Fibroblast of lung (primary cell): Measurements from ENCODE around the gene NPR2. TPM values are rescaled to one million over a fixed set of nuclear protein-coding genes. Genes with fewer than 3 reads are reported as not detected.

Experiments used
- DNase-seq, 2 donors: peaks; one replicate each; pipeline versions ENCODE4 v3.0.0 to v3.0.0-alpha.2; 2010; ENCODE audit warnings: low read depth in 2 of 2
- H2AFZ ChIP-seq: 2 replicates; pipeline ENCODE4 v1.5.1; 2012; ENCODE audit warnings: low read length, control low read depth, inconsistent platforms
- H3K27ac ChIP-seq: 2 replicates; pipeline ENCODE4 v1.5.1; 2011; ENCODE audit warnings: low read length, control low read depth; ENCODE audit not compliant: insufficient read depth
- H3K27me3 ChIP-seq: 2 replicates; pipeline ENCODE4 v1.5.1; 2011; ENCODE audit warnings: mild to moderate bottlenecking, low read length; ENCODE audit not compliant: control insufficient read depth, insufficient read depth
- H3K36me3 ChIP-seq: 2 replicates; pipeline ENCODE4 v1.5.1; 2011; ENCODE audit warnings: low read length; ENCODE audit not compliant: control insufficient read depth, insufficient read depth
- H3K4me1 ChIP-seq: 2 replicates; pipeline ENCODE4 v1.5.1; 2011; ENCODE audit warnings: low read length; ENCODE audit not compliant: control insufficient read depth, insufficient read depth; ENCODE audit errors: extremely low read depth
- H3K4me2 ChIP-seq: 2 replicates; pipeline ENCODE4 v1.5.1; 2011; ENCODE audit warnings: low read length, control low read depth; ENCODE audit not compliant: insufficient read depth; ENCODE audit errors: extremely low read depth
- H3K4me3 ChIP-seq, 4 experiments: fragments of 200-600 bp in 1 of 4; sonication (generic) in 1 of 4; replicated peaks in 1 of 4; 2 replicates each; pipeline ENCODE4 v1.5.1; 2011 to 2016; ENCODE audit warnings: low read length in 4 of 4, low read depth in 3 of 4, mild to moderate bottlenecking in 3 of 4, control low read depth in 2 of 4, inconsistent platforms in 1 of 4, mixed read lengths in 1 of 4; ENCODE audit not compliant: insufficient read depth in 1 of 4; ENCODE audit errors: control extremely low read depth in 1 of 4
- H3K79me2 ChIP-seq: 2 replicates; pipeline ENCODE4 v1.5.1; 2012; ENCODE audit warnings: mild to moderate bottlenecking, low read length, inconsistent platforms; ENCODE audit not compliant: control insufficient read depth, insufficient read depth
- H3K9ac ChIP-seq: 2 replicates; pipeline ENCODE4 v1.5.1; 2011; ENCODE audit warnings: mild to moderate bottlenecking, low read length, control low read depth; ENCODE audit not compliant: insufficient read depth
- H3K9me3 ChIP-seq: 2 replicates; pipeline ENCODE4 v1.5.1; 2012; ENCODE audit warnings: low read depth, low read length; ENCODE audit not compliant: control insufficient read depth, insufficient read depth
- H4K20me1 ChIP-seq: 2 replicates; pipeline ENCODE4 v1.5.1; 2011; ENCODE audit warnings: low read length; ENCODE audit not compliant: control insufficient read depth, insufficient read depth; ENCODE audit errors: extremely low read depth
- EZH2 ChIP-seq: IDR thresholded peaks from 2 replicates; pipeline ENCODE4 v1.5.1; 2012; ENCODE audit warnings: low read length, control low read depth, mild to moderate bottlenecking; ENCODE audit errors: missing control alignments
- polyA plus RNA-seq, 2 donors: library from polyadenylated mRNA; depleted of rRNA in 1 of 2; stranded (reverse) in 1 of 2; unstranded in 1 of 2; fragments of >200 nt; gene quantifications; 2 replicates each; pipeline ENCODE4 v1.2.1, GENCODE V29; 2011 to 2012; ENCODE audit warnings: missing spikeins in 1 of 2
- total RNA-seq: library from RNA; depleted of rRNA; stranded (reverse); fragments of >200 nt; gene quantifications from 2 replicates; pipeline ENCODE4 v1.2.1, GENCODE V29; 2014
- TF ChIP-seq, protein P1 (sequence below), 2 donors: IDR thresholded peaks in 1 of 2; conservative IDR thresholded peaks in 1 of 2; 1 replicate in 1 of 2; 2 replicates in 1 of 2; pipeline ENCODE4 v1.5.1; 2011 to 2012; ENCODE audit warnings: low read length in 2 of 2, control low read depth in 1 of 2, inconsistent platforms in 1 of 2, low read depth in 1 of 2, mild to moderate bottlenecking in 1 of 2

NPR2 gene
- total and polyA plus RNA-seq, 2 donors (not counting 1 experiment from before 2014, with no cell fraction given), result 26.3 to 47.4 TPM

DNA sequence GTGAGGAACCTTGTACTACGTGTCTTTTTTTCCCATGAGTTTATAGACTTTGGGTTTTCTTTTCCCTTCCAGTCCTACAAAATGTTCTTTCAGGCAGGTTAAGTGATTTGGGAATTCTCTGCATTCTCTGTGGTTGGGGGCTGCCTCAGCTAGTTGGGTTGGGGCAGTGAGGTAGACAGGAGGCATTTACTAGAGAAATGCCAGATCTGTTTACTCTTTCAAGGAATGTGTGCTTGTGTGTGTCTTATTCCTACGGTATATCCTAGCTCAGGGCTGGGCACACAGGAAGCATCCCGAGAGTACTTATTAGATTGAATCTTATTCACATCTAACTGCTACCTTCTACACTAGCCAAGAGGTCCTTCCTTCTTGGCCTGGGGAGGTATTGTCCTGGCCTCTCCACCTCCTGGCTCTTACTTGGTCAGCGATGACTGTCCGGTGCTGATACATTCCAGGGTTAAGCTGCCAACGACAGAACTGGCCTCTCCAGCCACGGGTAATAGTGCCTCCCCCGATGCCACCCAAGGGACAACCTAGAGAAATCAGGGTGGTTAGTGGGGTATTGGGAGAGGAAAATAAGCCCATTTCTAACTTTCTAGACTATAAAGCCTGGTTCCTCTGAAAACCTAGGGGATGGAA lies 47.4 kb upstream of the NPR2 start:
- H3K36me3 ChIP-seq, result peaks cover 28% of the 10 kb centered on the region
- peaks cover 2% of the 10 kb centered on the region for H4K20me1 ChIP-seq
- H3K4me3 ChIP-seq, result no peak overlapping the region
- no peak overlapping the region for H2AFZ ChIP-seq
- H3K9ac ChIP-seq, result no peak overlapping the region
- peaks cover 4% of the 10 kb centered on the region for H3K4me1 ChIP-seq
- no peak for DNase-seq
- no peak overlapping the region for H3K27ac ChIP-seq
- no peaks in the 10 kb centered on the region for H3K9me3 ChIP-seq
- no peak for TF ChIP-seq EZH2
- TF ChIP-seq, protein P1, sequence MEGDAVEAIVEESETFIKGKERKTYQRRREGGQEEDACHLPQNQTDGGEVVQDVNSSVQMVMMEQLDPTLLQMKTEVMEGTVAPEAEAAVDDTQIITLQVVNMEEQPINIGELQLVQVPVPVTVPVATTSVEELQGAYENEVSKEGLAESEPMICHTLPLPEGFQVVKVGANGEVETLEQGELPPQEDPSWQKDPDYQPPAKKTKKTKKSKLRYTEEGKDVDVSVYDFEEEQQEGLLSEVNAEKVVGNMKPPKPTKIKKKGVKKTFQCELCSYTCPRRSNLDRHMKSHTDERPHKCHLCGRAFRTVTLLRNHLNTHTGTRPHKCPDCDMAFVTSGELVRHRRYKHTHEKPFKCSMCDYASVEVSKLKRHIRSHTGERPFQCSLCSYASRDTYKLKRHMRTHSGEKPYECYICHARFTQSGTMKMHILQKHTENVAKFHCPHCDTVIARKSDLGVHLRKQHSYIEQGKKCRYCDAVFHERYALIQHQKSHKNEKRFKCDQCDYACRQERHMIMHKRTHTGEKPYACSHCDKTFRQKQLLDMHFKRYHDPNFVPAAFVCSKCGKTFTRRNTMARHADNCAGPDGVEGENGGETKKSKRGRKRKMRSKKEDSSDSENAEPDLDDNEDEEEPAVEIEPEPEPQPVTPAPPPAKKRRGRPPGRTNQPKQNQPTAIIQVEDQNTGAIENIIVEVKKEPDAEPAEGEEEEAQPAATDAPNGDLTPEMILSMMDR (conservative IDR thresholded peaks at IDR 0.05 in 1 of 2, IDR thresholded peaks at IDR 0.05 in 1 of 2; ENCODE audit: low read depth in 1 of 2, low read length in 2 of 2), result no peak
- H3K27me3 ChIP-seq, result no peaks in the 10 kb centered on the region
- H3K79me2 ChIP-seq, result peaks cover 36% of the 10 kb centered on the region
- no peak overlapping the region for H3K4me2 ChIP-seq

DNA sequence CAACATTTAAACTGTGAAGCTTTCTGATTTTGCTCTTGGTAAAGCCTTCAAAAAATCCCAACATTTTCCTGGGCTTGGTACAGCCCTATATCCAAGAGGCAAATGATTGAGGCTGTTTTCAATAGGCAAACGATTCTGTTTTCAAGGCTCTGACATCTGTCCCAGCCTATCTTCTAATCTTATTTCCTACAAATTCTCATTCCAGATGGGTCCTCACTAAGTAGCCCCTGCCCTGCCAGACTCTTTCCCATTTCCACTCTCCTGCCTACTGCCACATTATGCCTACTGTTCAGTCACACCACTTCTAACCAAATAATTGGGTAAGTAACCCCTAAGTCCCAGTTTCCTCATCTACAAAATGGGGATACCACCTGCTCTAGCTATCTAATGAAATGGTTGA lies 45.8 kb upstream of the NPR2 start:
- H3K27ac ChIP-seq, result no peak overlapping the region
- H3K4me3 ChIP-seq, result peak overlapping the region in 2 of 4 experiments; percentile 23 to 97
- H3K9ac ChIP-seq, result no peak overlapping the region
- peaks cover 7% of the 10 kb centered on the region for H3K4me1 ChIP-seq
- peak overlapping the region; percentile 51 for H3K4me2 ChIP-seq
- TF ChIP-seq EZH2, result no peak
- TF ChIP-seq, protein P1 (conservative IDR thresholded peaks at IDR 0.05 in 1 of 2, IDR thresholded peaks at IDR 0.05 in 1 of 2; ENCODE audit: low read depth in 1 of 2, low read length in 2 of 2), result no peak
- peaks cover 2% of the 10 kb centered on the region for H4K20me1 ChIP-seq
- no peak overlapping the region for H2AFZ ChIP-seq
- H3K79me2 ChIP-seq, result peaks cover 41% of the 10 kb centered on the region
- peaks cover 17% of the 10 kb centered on the region for H3K36me3 ChIP-seq
- DNase-seq, result no peak
- no peaks in the 10 kb centered on the region for H3K9me3 ChIP-seq
- H3K27me3 ChIP-seq, result no peaks in the 10 kb centered on the region

DNA sequence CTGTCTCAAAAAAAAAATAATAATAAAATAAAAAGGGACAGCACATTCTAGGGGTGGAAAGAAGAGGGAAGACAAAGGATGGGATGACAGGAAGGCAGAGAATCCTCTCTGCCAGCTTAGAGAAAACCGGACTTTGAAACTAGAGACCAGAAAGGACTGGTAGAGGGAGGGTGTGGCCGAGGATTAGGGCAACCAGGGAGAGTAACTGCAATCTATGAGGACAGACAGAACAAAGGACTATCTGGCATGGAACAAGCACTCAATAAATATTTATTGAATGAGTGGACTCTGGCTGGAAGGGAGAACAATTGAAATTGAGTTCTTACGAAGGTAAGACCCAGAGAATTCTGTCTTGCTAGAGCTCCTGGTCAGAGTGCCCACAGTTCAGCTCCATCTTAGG lies 44.8 kb upstream of the NPR2 start:
- Histone ChIP-seq H2AFZ (no peak overlapping the region), H3K4me1 (peaks cover 7% of the 10 kb centered on the region), H4K20me1 (peaks cover 2% of the 10 kb centered on the region), H3K36me3 (peaks cover 15% of the 10 kb centered on the region), H3K27me3 (no peaks in the 10 kb centered on the region), H3K4me3 (peak overlapping the region; percentile 84 to 97 (median 92)), H3K79me2 (peaks cover 41% of the 10 kb centered on the region), H3K4me2 (peak overlapping the region; percentile 61), H3K27ac (no peak overlapping the region), H3K9ac (no peak overlapping the region), H3K9me3 (no peaks in the 10 kb centered on the region)
- DNase-seq, result no peak
- TF ChIP-seq, protein P1 (conservative IDR thresholded peaks at IDR 0.05 in 1 of 2, IDR thresholded peaks at IDR 0.05 in 1 of 2; ENCODE audit: low read depth in 1 of 2, low read length in 2 of 2), result no peak
- TF ChIP-seq EZH2, result no peak
